Measurements from ENCODE around the gene TMEM266.

Gene TMEM266

DNA sequence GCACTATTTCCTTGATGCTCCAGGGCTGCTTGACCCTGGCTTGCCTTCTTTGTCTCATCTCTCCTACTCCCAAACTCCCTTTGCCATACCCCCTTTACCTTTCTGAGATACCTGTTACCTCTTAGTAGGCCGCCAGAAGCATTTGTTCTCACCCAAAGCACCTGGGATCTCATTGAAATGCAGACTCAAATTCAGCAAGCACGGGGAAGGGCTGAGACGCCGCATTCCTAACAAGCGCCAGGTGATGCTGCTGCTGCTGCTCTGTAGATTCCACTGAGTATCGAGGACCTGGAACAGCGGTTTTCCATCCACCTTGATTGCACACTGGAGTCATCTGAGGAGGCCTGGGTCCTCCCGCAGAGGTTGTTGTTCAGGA lies 91.8 kb downstream of the TMEM266 start:
- TF ChIP-seq, protein P1, sequence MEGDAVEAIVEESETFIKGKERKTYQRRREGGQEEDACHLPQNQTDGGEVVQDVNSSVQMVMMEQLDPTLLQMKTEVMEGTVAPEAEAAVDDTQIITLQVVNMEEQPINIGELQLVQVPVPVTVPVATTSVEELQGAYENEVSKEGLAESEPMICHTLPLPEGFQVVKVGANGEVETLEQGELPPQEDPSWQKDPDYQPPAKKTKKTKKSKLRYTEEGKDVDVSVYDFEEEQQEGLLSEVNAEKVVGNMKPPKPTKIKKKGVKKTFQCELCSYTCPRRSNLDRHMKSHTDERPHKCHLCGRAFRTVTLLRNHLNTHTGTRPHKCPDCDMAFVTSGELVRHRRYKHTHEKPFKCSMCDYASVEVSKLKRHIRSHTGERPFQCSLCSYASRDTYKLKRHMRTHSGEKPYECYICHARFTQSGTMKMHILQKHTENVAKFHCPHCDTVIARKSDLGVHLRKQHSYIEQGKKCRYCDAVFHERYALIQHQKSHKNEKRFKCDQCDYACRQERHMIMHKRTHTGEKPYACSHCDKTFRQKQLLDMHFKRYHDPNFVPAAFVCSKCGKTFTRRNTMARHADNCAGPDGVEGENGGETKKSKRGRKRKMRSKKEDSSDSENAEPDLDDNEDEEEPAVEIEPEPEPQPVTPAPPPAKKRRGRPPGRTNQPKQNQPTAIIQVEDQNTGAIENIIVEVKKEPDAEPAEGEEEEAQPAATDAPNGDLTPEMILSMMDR (IDR thresholded peaks at IDR 0.05; ENCODE audit: insufficient read depth, low read length, poor library complexity, severe bottlenecking): no peak
- Histone ChIP-seq H3K27me3 (replicated peaks; ENCODE audit: control insufficient read depth, insufficient read depth, low read length) (no peaks in the 10 kb centered on the region), H3K4me3 (replicated peaks; ENCODE audit: low read depth, low read length) (no peak overlapping the region), H3K36me3 (ENCODE audit: control insufficient read depth, insufficient read depth, low read length) (no peaks in the 10 kb centered on the region)
- no peak for DNase-seq (ENCODE audit: extremely low read depth, insufficient read length)

DNA sequence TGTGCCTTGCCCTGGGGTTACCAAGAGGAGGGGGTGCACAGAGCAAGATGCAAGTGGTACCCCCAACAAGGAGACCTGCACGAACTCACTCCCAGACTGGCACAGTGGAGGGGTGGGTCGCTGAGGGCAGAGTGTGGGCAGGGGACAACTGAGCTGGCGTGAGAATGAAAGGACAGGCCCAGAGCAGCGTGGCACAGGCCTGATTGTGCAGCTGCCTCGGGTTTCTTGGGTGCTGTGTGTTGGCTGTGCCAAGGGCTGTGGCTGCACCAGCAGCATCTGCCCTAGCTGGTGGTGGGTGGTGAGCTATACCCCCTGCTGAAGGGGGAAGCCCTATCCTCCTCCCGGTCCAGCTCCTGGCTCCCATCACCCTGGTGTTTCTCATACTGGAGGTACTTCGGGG lies 92.4 kb downstream of the TMEM266 start:
- TF ChIP-seq, protein P1 (IDR thresholded peaks at IDR 0.05; ENCODE audit: insufficient read depth, low read length, poor library complexity, severe bottlenecking): no peak
- Histone ChIP-seq H3K4me3 (replicated peaks; ENCODE audit: low read depth, low read length) (no peak overlapping the region), H3K27me3 (replicated peaks; ENCODE audit: control insufficient read depth, insufficient read depth, low read length) (no peaks in the 10 kb centered on the region), H3K36me3 (ENCODE audit: control insufficient read depth, insufficient read depth, low read length) (no peaks in the 10 kb centered on the region)
- DNase-seq (ENCODE audit: extremely low read depth, insufficient read length): no peak

DNA sequence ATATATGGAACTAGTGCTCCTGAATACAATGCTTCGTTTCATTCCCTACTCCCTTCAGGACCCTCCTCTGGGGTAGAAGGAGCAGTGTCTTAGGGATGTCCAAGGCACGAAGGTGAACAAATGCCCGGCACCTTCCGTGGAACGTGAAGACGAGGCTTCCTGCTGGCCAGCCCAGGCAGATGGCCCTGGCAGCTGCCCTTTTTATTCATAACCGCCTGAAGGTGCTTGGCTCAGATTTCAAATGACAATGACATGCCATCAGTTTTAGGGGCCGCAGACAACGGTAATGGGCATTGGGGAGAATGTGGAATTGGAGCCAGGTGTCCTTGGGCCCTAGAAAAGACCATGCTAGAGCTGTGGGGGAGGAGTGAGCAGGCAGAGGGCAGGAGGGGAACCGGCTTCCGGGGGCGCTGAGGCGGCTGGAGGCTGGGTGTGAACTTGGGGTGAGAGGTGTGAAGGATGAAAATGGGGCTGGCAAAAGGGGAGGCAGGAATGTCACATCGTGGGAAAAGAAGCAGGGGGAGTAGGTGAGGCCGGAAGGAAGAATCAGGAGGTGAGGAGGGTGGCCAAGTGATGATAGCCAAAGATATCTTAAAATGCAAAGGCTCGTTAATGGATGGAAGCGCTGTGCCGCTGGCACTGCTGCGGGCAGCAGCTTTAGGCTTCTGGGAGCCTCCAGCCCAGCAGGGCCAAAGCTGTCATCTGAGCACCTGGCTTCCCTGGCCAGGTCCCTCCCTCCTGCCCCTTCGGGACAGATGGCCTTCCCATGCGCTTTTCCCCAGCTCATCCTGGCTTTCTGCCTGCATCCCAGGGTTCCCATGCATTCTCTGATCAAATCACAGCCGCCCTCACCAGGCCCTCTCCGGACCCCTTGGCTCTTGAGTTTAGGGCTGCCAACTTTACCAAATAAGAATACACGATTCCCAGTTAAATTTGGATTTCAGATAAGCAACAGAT lies 93.7 kb downstream of the TMEM266 start:
- TF ChIP-seq, protein P1 (IDR thresholded peaks at IDR 0.05; ENCODE audit: insufficient read depth, low read length, poor library complexity, severe bottlenecking): no peak
- DNase-seq (ENCODE audit: extremely low read depth, insufficient read length): no peak
- Histone ChIP-seq H3K36me3 (ENCODE audit: control insufficient read depth, insufficient read depth, low read length) (no peaks in the 10 kb centered on the region), H3K27me3 (replicated peaks; ENCODE audit: control insufficient read depth, insufficient read depth, low read length) (no peaks in the 10 kb centered on the region), H3K4me3 (replicated peaks; ENCODE audit: low read depth, low read length) (no peak overlapping the region)

GRCh38 chr15:76155731-76156130 lies 95.9 kb downstream of the TMEM266 start:
- H3K4me3 ChIP-seq (replicated peaks; ENCODE audit: low read depth, low read length): no peak overlapping the region
- no peaks in the 10 kb centered on the region for H3K27me3 ChIP-seq (replicated peaks; ENCODE audit: control insufficient read depth, insufficient read depth, low read length)
- no peaks in the 10 kb centered on the region for H3K36me3 ChIP-seq (ENCODE audit: control insufficient read depth, insufficient read depth, low read length)
- DNase-seq (ENCODE audit: extremely low read depth, insufficient read length): no peak
- TF ChIP-seq, protein P1 (IDR thresholded peaks at IDR 0.05; ENCODE audit: insufficient read depth, low read length, poor library complexity, severe bottlenecking): no peak

- no peaks in the 10 kb centered on the region for H3K27me3 ChIP-seq (replicated peaks; ENCODE audit: control insufficient read depth, insufficient read depth, low read length)
- TF ChIP-seq, protein P1 (IDR thresholded peaks at IDR 0.05; ENCODE audit: insufficient read depth, low read length, poor library complexity, severe bottlenecking): no peak
- no peak for DNase-seq (ENCODE audit: extremely low read depth, insufficient read length)
- H3K36me3 ChIP-seq (ENCODE audit: control insufficient read depth, insufficient read depth, low read length): no peaks in the 10 kb centered on the region
- no peak overlapping the region for H3K4me3 ChIP-seq (replicated peaks; ENCODE audit: low read depth, low read length)
Observed at GRCh38 chr15:76158226-76158625, 98.4 kb downstream of the TMEM266 start.
